ENCODE data around the gene DIP2B.

DIP2B gene

DNA sequence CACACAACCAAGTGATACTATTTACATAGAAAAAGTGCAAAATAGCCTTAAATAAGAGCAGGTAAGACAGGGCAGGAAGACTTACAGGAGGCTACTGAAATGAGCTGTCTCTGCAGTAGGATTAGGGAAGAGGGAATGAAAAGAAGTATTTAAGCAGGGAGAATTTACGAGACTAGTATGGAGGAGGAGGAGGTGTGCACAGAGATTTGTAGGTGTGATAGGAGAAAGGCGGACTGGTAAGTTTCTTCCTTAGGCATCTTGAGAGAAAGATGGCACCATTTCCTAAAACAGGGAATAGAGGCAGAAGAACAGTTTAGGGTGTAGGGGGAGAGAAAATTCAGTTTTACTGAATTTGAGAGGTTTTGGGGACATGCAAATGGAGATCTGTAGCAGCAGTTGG lies 25.7 kb downstream of the DIP2B start:
- Histone ChIP-seq H3K27ac (peak overlapping the region; percentile 75), H3K4me1 (ENCODE audit: control insufficient read depth in 1 of 2, insufficient read depth in 1 of 2, low read depth in 1 of 2, low read length in 1 of 2) (peaks cover 34 to 35% of the 10 kb centered on the region in 2 experiments), H3K4me3 (ENCODE audit: low read depth in 1 of 2, low read length in 1 of 2) (no peak overlapping the region), H3K9me3 (no peaks in the 10 kb centered on the region), H3K36me3 (no peaks in the 10 kb centered on the region), H3K27me3 (no peaks in the 10 kb centered on the region)
- TF ChIP-seq, protein P1, sequence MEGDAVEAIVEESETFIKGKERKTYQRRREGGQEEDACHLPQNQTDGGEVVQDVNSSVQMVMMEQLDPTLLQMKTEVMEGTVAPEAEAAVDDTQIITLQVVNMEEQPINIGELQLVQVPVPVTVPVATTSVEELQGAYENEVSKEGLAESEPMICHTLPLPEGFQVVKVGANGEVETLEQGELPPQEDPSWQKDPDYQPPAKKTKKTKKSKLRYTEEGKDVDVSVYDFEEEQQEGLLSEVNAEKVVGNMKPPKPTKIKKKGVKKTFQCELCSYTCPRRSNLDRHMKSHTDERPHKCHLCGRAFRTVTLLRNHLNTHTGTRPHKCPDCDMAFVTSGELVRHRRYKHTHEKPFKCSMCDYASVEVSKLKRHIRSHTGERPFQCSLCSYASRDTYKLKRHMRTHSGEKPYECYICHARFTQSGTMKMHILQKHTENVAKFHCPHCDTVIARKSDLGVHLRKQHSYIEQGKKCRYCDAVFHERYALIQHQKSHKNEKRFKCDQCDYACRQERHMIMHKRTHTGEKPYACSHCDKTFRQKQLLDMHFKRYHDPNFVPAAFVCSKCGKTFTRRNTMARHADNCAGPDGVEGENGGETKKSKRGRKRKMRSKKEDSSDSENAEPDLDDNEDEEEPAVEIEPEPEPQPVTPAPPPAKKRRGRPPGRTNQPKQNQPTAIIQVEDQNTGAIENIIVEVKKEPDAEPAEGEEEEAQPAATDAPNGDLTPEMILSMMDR (IDR thresholded peaks at IDR 0.05) = no peak

DNA sequence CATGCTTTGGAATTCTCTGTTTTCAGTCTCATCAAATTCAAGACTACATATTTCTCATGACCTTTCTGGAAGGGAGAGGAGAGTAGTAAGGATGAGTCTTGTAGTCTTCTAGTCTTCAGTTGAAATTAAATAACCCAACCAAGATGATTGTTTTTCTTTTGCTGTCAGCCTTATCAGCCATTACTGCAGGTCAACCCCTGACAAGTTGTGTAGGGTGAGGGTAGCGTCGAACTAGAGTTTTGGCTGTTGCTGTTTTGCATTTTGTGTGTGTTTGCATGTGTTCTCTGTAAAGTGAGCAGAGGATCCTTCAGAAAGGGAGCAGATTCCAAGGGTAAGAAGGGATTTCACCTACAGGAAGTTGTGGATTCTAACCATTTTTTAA lies 28.4 kb downstream of the DIP2B start:
- Histone ChIP-seq H3K4me1 (ENCODE audit: control insufficient read depth in 1 of 2, insufficient read depth in 1 of 2, low read depth in 1 of 2, low read length in 1 of 2) (peaks cover 50 to 54% of the 10 kb centered on the region in 2 experiments), H3K36me3 (no peaks in the 10 kb centered on the region), H3K4me3 (ENCODE audit: low read depth in 1 of 2, low read length in 1 of 2) (no peak overlapping the region)

GRCh38 chr12:50533971-50534370 lies 29.2 kb downstream of the DIP2B start:
- H3K27me3 ChIP-seq = no peaks in the 10 kb centered on the region
- H3K9me3 ChIP-seq = no peaks in the 10 kb centered on the region
- H3K4me1 ChIP-seq (ENCODE audit: control insufficient read depth in 1 of 2, insufficient read depth in 1 of 2, low read depth in 1 of 2, low read length in 1 of 2) = peaks cover 58 to 62% of the 10 kb centered on the region in 2 experiments
- H3K4me3 ChIP-seq (ENCODE audit: low read depth in 1 of 2, low read length in 1 of 2) = no peak overlapping the region
- H3K27ac ChIP-seq = peak overlapping the region; percentile 75
- no peaks in the 10 kb centered on the region for H3K36me3 ChIP-seq
- TF ChIP-seq, protein P1 (IDR thresholded peaks at IDR 0.05) = no peak

More for the DNA sequence above, 28.4 kb downstream of the DIP2B start:
- Histone ChIP-seq H3K27me3 (no peaks in the 10 kb centered on the region), H3K9me3 (no peaks in the 10 kb centered on the region), H3K27ac (peak overlapping the region; percentile 75)
- TF ChIP-seq, protein P1 (IDR thresholded peaks at IDR 0.05) = no peak

DNA sequence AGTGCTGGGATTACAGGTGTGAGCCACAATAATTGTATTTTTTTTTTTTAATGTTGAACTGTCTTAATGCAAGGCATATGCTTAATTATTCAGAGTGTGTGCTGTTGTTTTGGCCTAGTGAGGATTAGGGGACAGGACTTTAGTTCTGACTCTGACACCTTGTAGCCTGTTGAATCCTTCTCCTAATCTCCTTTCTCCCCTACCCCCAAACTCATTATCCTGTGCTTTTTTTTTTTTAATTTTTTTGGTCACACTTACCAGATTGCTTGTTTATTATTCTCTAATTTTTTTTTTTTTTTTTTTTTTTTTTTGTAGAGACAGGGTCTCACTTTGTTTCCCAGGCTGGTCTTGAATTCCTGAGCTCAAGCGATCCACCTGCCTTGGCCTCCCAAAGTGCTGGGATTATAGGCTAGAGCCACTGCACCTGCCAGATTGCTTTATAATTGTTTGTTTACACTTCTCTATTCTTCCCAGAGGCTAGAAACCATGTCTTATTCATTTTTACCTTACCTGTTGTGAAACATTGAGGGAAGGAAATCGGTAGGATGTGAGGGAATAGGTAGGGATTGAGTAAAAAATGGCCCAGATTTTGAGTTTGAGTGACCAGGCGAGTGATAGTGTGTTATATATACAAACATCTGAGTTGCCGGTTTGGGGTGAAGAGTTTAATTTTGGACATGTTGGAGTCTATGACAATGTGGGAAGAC lies 32.2 kb downstream of the DIP2B start:
- Histone ChIP-seq H3K27me3 (no peaks in the 10 kb centered on the region), H3K27ac (peak overlapping the region; percentile 51), H3K9me3 (no peaks in the 10 kb centered on the region), H3K36me3 (no peaks in the 10 kb centered on the region), H3K4me3 (ENCODE audit: low read depth in 1 of 2, low read length in 1 of 2) (no peak overlapping the region), H3K4me1 (ENCODE audit: control insufficient read depth in 1 of 2, insufficient read depth in 1 of 2, low read depth in 1 of 2, low read length in 1 of 2) (peaks cover 51 to 64% of the 10 kb centered on the region in 2 experiments)
- TF ChIP-seq, protein P1 (IDR thresholded peaks at IDR 0.05) = no peak

DNA sequence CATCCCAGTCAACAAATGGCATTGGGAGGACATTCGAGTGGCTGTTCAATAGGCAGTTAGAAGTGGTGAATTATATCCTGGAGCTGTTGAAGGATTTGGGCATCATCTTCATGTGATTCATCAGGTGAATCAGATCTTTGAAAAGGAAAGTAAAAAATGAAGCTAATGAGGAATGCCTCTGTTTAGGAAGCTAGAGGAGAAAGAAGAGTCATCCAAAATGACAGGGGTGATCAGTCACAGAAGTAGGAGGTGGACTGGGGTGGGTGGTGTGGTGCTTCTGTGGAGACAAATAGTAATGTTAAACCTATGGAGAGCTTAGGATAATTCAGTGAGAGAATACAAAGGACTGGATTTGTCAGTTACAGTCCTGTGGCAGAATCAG lies 32.7 kb downstream of the DIP2B start:
- Histone ChIP-seq H3K9me3 (no peaks in the 10 kb centered on the region), H3K27me3 (no peaks in the 10 kb centered on the region), H3K27ac (peak overlapping the region; percentile 51), H3K4me3 (ENCODE audit: low read depth in 1 of 2, low read length in 1 of 2) (no peak overlapping the region), H3K4me1 (ENCODE audit: control insufficient read depth in 1 of 2, insufficient read depth in 1 of 2, low read depth in 1 of 2, low read length in 1 of 2) (peaks cover 50 to 64% of the 10 kb centered on the region in 2 experiments), H3K36me3 (no peaks in the 10 kb centered on the region)
- TF ChIP-seq, protein P1 (IDR thresholded peaks at IDR 0.05) = no peak

Measured in neutrophil (primary cell).